WI38 (cell line): ENCODE results near the gene HIPK2.

Experiments used
- H3K4me3 ChIP-seq: 2 replicates; pipeline ENCODE4 v1.5.1; 2011; ENCODE audit warnings: low read depth, mild to moderate bottlenecking, control low read depth, low read length
- TF ChIP-seq, protein P1 (sequence below): IDR thresholded peaks from 2 replicates; pipeline ENCODE4 v1.5.1; 2012; ENCODE audit warnings: low read depth, mild to moderate bottlenecking, control low read depth, low read length

HIPK2 gene

GRCh38 chr7:139567647-139568345 lies 210.0 kb downstream of the HIPK2 start:
- no peak overlapping the region for H3K4me3 ChIP-seq
- TF ChIP-seq, protein P1, sequence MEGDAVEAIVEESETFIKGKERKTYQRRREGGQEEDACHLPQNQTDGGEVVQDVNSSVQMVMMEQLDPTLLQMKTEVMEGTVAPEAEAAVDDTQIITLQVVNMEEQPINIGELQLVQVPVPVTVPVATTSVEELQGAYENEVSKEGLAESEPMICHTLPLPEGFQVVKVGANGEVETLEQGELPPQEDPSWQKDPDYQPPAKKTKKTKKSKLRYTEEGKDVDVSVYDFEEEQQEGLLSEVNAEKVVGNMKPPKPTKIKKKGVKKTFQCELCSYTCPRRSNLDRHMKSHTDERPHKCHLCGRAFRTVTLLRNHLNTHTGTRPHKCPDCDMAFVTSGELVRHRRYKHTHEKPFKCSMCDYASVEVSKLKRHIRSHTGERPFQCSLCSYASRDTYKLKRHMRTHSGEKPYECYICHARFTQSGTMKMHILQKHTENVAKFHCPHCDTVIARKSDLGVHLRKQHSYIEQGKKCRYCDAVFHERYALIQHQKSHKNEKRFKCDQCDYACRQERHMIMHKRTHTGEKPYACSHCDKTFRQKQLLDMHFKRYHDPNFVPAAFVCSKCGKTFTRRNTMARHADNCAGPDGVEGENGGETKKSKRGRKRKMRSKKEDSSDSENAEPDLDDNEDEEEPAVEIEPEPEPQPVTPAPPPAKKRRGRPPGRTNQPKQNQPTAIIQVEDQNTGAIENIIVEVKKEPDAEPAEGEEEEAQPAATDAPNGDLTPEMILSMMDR: no peak

GRCh38 chr7:139566736-139567646 lies 210.8 kb downstream of the HIPK2 start:
- no peak overlapping the region for H3K4me3 ChIP-seq
- TF ChIP-seq, protein P1: no peak

- H3K4me3 ChIP-seq: no peak overlapping the region
- TF ChIP-seq, protein P1: no peak
Measured at GRCh38 chr7:139566075-139566474, 211.7 kb downstream of the HIPK2 start.

- H3K4me3 ChIP-seq: no peak overlapping the region
- TF ChIP-seq, protein P1: no peak
Measured at GRCh38 chr7:139563856-139564255, 213.9 kb downstream of the HIPK2 start.

DNA sequence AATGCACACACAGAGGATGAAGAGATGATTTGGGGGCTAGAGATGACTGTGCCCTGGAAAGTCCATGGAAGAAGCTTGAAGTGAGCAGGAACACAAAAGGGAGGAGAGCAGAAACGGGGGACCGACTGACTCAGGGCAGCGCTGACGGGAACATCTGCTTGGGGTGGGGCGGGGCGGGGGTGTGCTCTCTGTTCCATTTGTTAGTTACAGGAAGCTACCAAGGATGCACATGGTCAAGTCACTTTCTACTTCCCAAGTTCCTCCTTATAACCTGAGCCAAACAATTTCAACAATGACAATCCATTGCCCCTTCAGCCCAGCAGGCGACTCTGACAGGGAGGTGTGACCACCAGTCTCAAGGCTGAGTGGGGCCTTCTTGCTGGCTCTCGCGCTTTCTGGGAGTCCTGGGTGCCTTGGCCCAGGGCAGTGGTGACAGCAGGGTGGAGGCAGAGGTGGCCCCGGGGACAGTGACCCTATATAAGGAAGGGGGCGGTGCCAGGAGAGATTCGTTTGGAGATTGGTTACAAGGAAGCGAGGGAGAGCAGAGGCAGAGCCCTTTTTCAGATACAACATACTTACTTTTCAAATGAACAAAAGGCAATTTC lies 214.7 kb downstream of the HIPK2 start:
- TF ChIP-seq, protein P1: no peak
- no peak overlapping the region for H3K4me3 ChIP-seq

DNA sequence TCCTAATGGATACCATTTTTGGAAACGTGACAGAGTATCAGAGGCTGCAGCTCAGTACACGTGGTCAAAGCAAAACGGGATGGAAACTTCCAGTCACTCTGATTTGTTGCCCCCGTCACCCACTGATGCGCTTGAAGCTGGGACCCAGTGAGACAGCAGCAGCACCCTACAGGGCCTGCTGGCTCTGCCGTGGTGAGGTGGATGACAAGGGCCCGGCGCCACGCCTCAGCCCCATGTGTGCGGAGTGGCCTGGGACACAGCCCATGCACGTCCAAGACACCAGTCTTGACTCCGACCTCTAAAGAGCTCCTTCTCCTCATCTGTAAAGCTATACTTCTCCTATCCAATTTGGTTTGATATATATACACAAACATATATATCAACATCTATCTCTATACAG lies 215.3 kb downstream of the HIPK2 start:
- no peak overlapping the region for H3K4me3 ChIP-seq
- TF ChIP-seq, protein P1: no peak

DNA sequence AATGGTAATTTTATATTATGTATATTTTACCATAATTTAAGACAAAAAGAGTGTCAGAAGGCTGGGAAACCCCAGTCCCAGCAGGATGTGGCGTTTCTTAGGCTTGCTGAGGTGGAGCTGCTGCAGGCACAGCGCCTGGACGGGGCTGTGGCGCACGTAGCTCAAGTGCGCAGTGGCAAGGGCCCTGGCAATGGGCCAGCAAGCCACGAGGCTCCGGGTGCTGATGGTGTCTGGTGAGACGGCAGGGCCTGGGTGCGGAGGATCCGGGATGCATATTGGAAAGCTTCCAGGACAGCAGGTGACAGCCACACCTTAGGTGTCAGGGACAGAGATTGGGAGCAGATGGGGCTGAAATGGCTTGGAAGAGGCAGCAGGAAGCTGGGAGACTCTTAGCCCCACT lies 217.1 kb downstream of the HIPK2 start:
- H3K4me3 ChIP-seq: no peak overlapping the region
- TF ChIP-seq, protein P1: no peak
